Erythroblast (primary cell): ENCODE results near the gene MB.
A peak's percentile ranks its signal among the peaks of the same experiment; 100 is the strongest.

Experiments
- DNase-seq, 2 experiments: peaks; one replicate each; lab custom pipeline; 2025; lab: John Stamatoyannopoulos, UW
- GATA1 ChIP-seq: IDR thresholded peaks from 2 replicates; pipeline ENCODE4 v1.6.1; 2011; ENCODE audit warnings: low read depth, mild to moderate bottlenecking, control low read depth, low read length, moderate library complexity
- POLR2A ChIP-seq: IDR thresholded peaks from 2 replicates; pipeline ENCODE4 v1.6.1; 2011; ENCODE audit warnings: mild to moderate bottlenecking, low read length

The MB gene

GRCh38 chr22:35604621-35605368 is 12.3 kb downstream of the MB start:
- DNase-seq = no peak
- TF ChIP-seq POLR2A = no peak
- no peak for TF ChIP-seq GATA1

- no peak for TF ChIP-seq POLR2A
- TF ChIP-seq GATA1 = no peak
- peak; percentile 10 to 14 for DNase-seq
Measured at GRCh38 chr22:35601743-35602615, 15.2 kb downstream of the MB start.

GRCh38 chr22:35601013-35601580 is 16.0 kb downstream of the MB start:
- TF ChIP-seq GATA1 = no peak
- TF ChIP-seq POLR2A = no peak
- DNase-seq = no peak

GRCh38 chr22:35600476-35600875 is 16.7 kb downstream of the MB start:
- no peak for DNase-seq
- TF ChIP-seq GATA1 (no peak), POLR2A (no peak)

GRCh38 chr22:35599364-35599763 is 17.8 kb downstream of the MB start:
- TF ChIP-seq POLR2A (no peak), GATA1 (no peak)
- no peak for DNase-seq

- no peak for TF ChIP-seq GATA1
- TF ChIP-seq POLR2A = no peak
- no peak for DNase-seq
Measured at GRCh38 chr22:35598396-35598710, 18.8 kb downstream of the MB start.

- TF ChIP-seq GATA1 (no peak), POLR2A (no peak)
- no peak for DNase-seq
Measured at GRCh38 chr22:35597692-35598395, 19.3 kb downstream of the MB start.

GRCh38 chr22:35596821-35597220 is 20.3 kb downstream of the MB start:
- DNase-seq = no peak
- TF ChIP-seq GATA1 = no peak
- no peak for TF ChIP-seq POLR2A

GRCh38 chr22:35594686-35595085 is 22.4 kb downstream of the MB start:
- DNase-seq = no peak
- no peak for TF ChIP-seq POLR2A
- no peak for TF ChIP-seq GATA1

GRCh38 chr22:35593891-35594470 is 23.1 kb downstream of the MB start:
- TF ChIP-seq POLR2A (no peak), GATA1 (no peak)
- DNase-seq = no peak

GRCh38 chr22:35593071-35593890 is 23.8 kb downstream of the MB start:
- no peak for DNase-seq
- TF ChIP-seq POLR2A (no peak), GATA1 (no peak)

GRCh38 chr22:35592418-35592967 is 24.6 kb downstream of the MB start:
- TF ChIP-seq GATA1 (no peak), POLR2A (no peak)
- no peak for DNase-seq
